ENCODE measurements around the gene ABCA5.

DNA sequence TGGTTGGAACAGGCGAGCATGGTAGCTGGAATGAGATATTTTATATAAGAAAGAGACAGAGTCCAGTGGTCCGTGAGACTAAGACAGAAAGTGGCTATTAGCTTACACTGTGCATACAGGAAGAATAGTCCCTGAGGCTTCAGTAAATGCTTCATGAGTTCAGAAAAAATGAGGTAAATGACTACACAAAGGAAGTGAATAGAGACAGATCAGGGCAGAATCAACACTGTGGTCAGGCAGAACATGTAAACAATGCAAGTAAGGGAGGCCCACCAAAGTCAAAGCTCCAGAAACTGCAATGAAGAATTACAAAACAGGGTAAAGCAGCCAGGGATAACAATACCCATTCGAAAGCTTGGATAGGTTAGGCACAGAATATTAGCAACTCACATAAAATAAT is 103.1 kb downstream of the ABCA5 start:
- no peak for TF ChIP-seq POLR2AphosphoS5 (IDR thresholded peaks at IDR 0.05)
- no peak for TF ChIP-seq CTCF (IDR thresholded peaks at IDR 0.05)

Measured in suprapubic skin (tissue), 3 donors.